Fibroblast of villous mesenchyme (primary cell): ENCODE measurements around the gene PPFIBP1. TPM values are rescaled to one million over a fixed set of nuclear protein-coding genes. Genes with fewer than 3 reads are reported as not detected.

ENCODE experiments used
- DNase-seq: peaks from one replicate; pipeline ENCODE4 v3.0.0-alpha.2; 2010; ENCODE audit warnings: low read depth
- H3K4me3 ChIP-seq: 2 replicates; pipeline ENCODE4 v1.5.1; 2011; ENCODE audit warnings: low read depth, mild to moderate bottlenecking, low read length
- CTCF ChIP-seq: IDR thresholded peaks from 2 replicates; pipeline ENCODE4 v1.5.1; 2012; ENCODE audit warnings: low read depth, mild to moderate bottlenecking, low read length; ENCODE audit not compliant: insufficient read depth
- total RNA-seq: library from RNA; depleted of rRNA; stranded (reverse); fragments of >200 nt; gene quantifications from 2 replicates; pipeline ENCODE4 v1.2.3, GENCODE V29; 2012

The PPFIBP1 gene
- total RNA-seq, 1 donor: 69.1 TPM

- TF ChIP-seq CTCF: no peak
- no peak for DNase-seq
- no peak overlapping the region for H3K4me3 ChIP-seq
Observed at GRCh38 chr12:27657296-27657695, 133.3 kb downstream of the PPFIBP1 start.

GRCh38 chr12:27665704-27666103 is 141.7 kb downstream of the PPFIBP1 start:
- no peak for TF ChIP-seq CTCF
- DNase-seq: no peak
- H3K4me3 ChIP-seq: no peak overlapping the region

GRCh38 chr12:27666510-27666909 is 142.5 kb downstream of the PPFIBP1 start:
- no peak overlapping the region for H3K4me3 ChIP-seq
- DNase-seq: no peak
- TF ChIP-seq CTCF: no peak

GRCh38 chr12:27667540-27667939 is 143.5 kb downstream of the PPFIBP1 start:
- DNase-seq: peak; percentile 4
- no peak overlapping the region for H3K4me3 ChIP-seq
- TF ChIP-seq CTCF: no peak

GRCh38 chr12:27672051-27672450 is 148.0 kb downstream of the PPFIBP1 start:
- DNase-seq: no peak
- H3K4me3 ChIP-seq: no peak overlapping the region
- no peak for TF ChIP-seq CTCF

GRCh38 chr12:27672643-27673042 is 148.6 kb downstream of the PPFIBP1 start:
- H3K4me3 ChIP-seq: no peak overlapping the region
- TF ChIP-seq CTCF: no peak
- no peak for DNase-seq

GRCh38 chr12:27673101-27673718 is 149.2 kb downstream of the PPFIBP1 start:
- TF ChIP-seq CTCF: no peak
- no peak overlapping the region for H3K4me3 ChIP-seq
- no peak for DNase-seq
